GM21423 (cell line): ENCODE results near the gene GTF2I.
"Not testable (repeated sequence)": the region's sequence is repeated elsewhere in the genome, so short reads cannot be mapped to it uniquely, and the experiment has no call there.

ENCODE experiments used
- ATAC-seq: cut with Tn5 transposase; IDR thresholded peaks from one replicate; pipeline ENCODE4 v1.9.1; 2021; ENCODE audit warnings: mild to moderate bottlenecking, moderate library complexity; ENCODE audit not compliant: unreplicated experiment

Gene GTF2I

DNA sequence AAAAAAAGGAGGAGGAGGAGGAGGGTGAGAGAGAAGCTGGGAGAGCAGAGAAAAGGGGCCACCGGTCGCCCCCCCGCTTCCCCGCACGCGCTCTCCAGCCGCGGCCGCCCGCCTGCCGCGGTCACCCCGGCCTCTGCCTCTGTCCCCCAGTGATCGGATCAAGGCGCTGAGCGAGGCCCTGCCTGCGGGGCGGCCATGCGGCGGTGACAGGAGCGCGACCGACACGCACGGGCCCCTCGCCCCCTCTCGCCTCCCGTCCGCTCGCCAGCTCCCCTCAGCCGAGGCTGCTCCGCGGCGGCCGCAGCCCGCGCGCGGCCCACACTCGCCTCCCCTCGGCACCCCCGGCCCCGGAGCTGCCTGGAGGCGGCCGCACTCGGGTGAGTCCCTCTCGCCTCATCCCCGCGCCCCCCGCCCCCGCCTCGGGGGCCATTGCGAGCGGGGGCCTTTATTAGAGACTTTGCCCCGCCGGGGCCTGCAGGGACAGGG is at the start of gene GTF2I:
GTF2I (plus strand) TSS at position 27 of the 486 bp plus-strand sequence. CDS start 31,411 bp downstream, outside the sequence.
- ATAC-seq = peak; percentile 16

- ATAC-seq = no peak
These were observed 45.3 kb upstream of the GTF2I start for GRCh38 chr7:74612015-74612829.

DNA sequence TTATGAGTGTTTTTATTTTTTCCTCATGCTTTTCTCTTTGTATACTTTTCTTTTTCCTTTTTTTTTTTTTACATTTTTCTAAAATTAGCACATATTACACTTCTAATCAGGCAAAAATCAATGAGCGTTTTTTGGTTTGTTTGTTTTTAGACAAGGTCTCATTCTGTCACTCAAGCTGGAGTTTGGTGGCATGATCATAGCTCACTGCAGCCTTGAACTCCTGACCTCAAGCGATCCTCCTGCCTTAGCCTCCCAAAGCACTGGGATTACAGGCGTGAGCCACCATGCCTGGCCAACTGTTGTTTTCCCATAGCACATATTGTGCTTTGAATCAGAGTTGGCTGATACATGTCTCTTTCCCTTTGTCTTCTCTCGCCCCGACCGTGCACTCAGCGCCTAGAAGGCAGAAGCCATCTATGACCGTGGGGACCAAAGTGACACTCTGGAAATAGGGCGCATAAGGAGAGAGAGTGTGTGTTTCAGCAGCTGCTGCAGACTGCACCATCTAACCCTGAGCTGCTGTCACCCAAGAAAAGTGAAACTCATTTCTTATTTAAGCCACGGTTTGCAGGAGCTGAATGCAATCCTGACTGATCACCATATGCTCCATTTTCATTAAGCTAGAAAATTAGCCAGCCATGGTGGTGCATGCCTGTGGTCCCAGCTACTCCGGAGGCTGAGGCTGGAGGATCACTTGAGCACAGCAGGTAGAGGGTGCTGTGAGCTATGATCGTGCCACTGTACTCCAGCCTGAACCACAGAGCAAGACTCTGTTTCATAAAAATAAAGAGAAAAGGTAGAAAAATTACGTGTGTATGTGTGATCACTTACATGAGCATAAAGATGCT is 41.4 kb upstream of the GTF2I start:
- ATAC-seq = no peak

DNA sequence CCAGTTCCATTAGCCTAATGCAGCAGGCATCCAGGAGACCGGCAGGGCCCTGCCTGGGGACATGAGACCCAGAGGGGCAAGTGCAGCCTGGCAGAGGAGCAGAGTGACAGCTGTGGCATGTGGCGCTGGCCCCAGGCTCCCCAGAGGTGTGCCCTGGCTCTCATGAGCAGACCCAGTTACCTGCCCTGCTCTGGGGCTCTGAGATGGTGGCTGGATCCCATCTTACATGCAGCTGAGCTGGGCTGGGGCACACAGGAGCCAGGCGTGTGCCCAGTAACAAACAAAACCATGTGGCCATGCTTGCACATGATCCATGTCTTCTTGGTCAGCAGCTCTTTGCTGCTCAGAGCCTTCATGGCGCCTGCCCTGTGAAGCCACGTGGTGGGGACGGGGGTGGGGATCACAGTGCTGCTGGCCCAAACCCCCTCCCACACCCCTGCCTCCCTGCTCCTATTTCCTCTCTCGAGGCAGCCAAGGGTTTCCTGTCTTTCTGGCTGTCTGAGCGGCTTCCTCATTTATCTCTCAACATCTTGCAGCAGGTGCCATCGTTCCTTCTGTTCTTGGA is 40.3 kb upstream of the GTF2I start:
- ATAC-seq = no peak

GRCh38 chr7:74619235-74619860 is 38.2 kb upstream of the GTF2I start:
- ATAC-seq = no peak

GRCh38 chr7:74622228-74622749 is 35.2 kb upstream of the GTF2I start:
- ATAC-seq = no peak

GRCh38 chr7:74623135-74623534 is 34.4 kb upstream of the GTF2I start:
- ATAC-seq = no peak

DNA sequence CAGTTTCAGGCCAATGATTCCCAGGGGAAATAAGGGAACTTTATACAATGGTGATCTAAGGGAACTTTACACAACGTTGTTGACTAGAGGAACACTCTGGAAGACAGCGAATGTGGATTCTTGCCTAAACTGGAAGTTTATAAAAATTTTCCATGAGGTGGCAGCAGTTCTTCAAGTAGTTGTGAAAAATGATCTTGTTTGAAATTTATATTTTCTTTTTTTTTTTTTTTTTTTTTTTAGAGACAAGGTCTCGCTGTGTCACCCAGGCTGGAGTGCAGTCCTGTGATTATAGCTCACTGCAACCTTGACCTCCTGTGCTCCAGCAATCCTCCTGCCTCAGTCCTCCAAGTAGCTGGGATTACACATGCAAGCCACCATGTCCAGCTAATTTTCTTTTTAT is 32.1 kb upstream of the GTF2I start:
- no peak for ATAC-seq

DNA sequence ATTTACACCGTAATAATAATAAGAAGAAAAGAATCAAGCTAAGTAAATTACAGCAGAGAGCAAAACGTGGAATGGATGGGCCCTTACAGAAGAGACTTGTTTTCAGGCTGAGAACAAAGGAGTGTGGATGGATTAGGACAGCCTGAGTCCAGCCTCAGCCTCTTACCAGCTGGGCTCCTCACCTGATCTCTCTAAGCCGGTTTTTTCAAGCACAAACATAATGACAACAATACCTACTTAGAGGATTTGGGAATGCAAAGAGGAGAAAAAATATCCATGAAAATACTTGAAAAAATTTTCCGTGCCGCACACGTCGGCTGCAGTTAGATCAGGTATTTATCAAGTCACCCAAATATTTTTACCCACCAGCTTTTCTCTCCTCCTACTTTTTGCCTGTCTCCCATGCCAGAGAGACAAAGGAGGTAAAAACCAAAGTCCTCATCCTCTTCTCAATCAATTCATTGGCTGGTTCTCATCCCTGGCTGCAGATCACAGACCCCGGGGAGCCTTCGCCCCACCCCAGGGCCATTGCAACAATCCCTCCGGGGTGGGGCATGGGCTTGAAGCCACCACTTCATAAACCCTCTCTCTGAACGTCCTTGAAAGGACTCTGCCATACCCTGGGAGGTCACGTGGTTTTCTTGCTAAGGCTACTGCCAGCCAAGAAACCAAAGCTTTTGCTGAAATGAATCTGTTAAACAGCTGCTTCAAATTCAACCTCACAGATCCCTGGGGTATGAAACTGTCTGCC is 29.7 kb upstream of the GTF2I start:
- ATAC-seq = no peak

DNA sequence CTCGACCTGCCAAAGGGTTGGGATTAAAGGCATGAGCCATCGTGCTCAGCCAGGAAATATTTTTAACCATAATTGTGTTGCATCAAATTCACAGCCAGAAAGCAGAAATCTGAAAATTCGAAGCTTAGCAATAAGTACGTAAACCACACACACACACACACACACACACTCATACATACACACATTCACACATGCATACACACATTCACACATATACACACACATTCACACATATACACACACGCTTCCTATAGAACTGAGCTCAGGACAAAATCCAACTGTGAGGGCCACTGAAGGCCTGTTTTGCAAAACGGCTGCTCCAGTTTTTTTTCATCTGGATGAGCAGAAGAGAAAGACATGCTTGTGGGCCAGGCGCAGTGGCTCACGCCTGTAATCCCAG is 25.0 kb upstream of the GTF2I start:
- ATAC-seq = no peak

- no peak for ATAC-seq
These were observed 24.0 kb upstream of the GTF2I start for GRCh38 chr7:74633451-74633921.

- no peak for ATAC-seq
These were observed 19.8 kb upstream of the GTF2I start for GRCh38 chr7:74637745-74638144.

DNA sequence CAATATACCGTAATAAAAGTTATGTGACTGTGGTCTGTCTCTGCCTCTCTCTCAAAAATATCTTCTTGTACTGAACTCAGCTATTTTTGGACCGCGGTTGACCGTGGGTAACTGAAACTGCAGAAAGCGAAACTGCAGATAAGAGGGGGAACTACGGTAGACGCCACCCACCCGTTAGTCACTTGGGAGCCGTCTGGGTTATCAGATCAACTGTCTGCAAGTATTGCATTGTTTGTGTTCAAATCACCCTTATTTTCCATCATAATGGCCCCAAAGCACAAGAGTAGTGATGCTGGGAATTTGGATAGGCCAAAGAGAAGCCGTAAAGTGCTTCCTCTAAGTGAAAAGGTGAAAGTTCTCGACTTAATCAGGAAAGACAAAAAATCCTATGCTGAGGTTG is 7.5 kb upstream of the GTF2I start:
- peak; percentile 87 for ATAC-seq

GRCh38 chr7:74650493-74651132 is 6.9 kb upstream of the GTF2I start:
- ATAC-seq = peak; percentile 49

DNA sequence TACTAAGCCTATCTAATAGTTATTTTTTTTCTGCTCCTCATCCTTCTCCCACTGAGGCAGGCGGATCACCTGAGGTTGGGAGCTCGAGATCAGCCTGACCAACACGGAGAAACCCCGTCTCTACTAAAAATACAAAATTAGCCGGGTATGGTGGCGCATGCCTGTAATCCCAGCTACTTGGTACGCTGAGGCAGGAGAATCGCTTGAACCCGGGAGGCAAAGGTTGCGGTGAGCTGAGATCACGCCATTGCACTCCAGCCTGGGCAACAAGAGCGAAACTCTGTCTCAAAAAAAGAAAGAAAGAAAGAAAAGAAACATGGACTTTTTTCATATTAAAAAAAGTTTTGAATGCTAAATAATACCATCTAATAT is 6.4 kb upstream of the GTF2I start:
- ATAC-seq = not testable (repeated sequence)

DNA sequence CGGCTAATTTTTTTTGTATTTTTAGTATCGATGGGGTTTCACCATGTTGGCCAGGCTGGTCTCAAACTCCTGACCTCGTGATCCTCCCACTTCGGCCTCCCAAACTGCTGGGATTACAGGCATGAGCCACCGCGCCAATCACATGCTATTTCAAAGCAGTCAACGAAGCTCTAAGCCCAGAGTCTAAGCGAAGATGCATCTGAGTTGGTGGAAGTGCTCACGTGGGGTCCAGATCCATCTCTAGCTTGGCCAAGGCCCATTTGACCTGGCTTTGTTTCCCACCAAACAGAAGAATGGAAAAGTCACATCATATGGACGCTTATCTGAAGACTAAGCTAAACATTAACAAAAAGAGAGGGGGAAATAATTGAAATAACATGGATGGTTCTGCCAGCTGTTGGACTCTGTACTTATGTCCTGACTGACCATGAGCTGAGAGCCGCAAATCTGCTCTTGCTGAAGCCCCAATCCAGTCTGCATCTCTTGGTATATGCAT is 3.8 kb upstream of the GTF2I start:
- ATAC-seq = no peak

GRCh38 chr7:74654811-74655210 is 2.7 kb upstream of the GTF2I start:
- no peak for ATAC-seq

- no peak for ATAC-seq
These were observed 2.2 kb upstream of the GTF2I start for GRCh38 chr7:74655324-74655723.

DNA sequence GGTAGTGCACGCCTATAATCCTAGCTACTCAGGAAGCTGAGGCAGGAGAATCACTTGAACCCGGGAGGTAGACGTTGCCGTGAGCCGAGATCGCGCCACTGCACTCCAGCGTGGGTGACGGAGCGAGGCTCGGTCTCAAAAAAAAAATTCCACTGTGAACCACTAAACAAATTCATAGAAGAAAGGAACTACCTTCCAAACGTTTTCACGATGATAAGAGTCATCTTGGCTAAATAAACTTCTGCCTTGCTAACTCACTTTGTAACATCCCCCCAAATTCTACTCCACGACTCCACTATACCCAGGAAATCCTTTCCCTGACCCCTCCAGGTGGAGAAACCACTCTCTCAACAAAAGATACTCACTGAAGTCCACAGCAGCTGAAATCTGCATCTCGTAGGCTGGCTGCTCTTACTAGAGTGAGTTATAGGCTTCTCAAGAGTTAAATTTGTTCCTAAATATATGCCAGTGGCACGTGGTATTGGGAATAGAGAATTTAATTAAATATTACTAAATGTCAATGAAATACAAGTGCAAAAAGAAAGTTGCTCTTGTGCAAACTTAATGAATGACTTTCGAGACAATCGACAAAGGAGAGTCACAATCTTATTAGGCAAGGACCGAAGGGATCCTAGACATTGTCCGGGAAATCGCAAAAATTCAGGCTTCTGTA is 1.6 kb upstream of the GTF2I start:
- ATAC-seq = no peak
